Measurements from ENCODE around the gene CCER1. TPM values are rescaled to one million over a fixed set of nuclear protein-coding genes. Genes with fewer than 3 reads are reported as not detected.

The CCER1 gene
- total and polyA plus RNA-seq, 2 donors (not counting 1 experiment from before 2014, with no cell fraction given) = not detected

GRCh38 chr12:90963946-90964345 lies 9.0 kb upstream of the CCER1 start:
- intact Hi-C loops (cut with micrococcal nuclease) = no loop called here
- H3K9me3 Mint-ChIP-seq (ENCODE audit: insufficient read depth) = no peaks in the 10 kb centered on the region
- no peaks in the 10 kb centered on the region for H3K9me3 ChIP-seq (ENCODE audit: control extremely low read depth in 1 of 3, control insufficient read depth in 2 of 3, insufficient read depth in 1 of 3, low read length in 2 of 3)
- ChIA-PET POLR2A (no interaction called here), CTCF (no interaction called here)
- no peaks in the 10 kb centered on the region for H4K20me1 ChIP-seq (ENCODE audit: control insufficient read depth, insufficient read depth, low read length, poor library complexity, severe bottlenecking)
- no peaks in the 10 kb centered on the region for H3K79me2 ChIP-seq (ENCODE audit: control insufficient read depth, insufficient read depth, low read length)
- H3K4me3 Mint-ChIP-seq = no peak overlapping the region
- H3K9ac ChIP-seq (ENCODE audit: low read length) = no peak overlapping the region
- H3K4me1 Mint-ChIP-seq = no peaks in the 10 kb centered on the region
- no peak overlapping the region for H2AFZ ChIP-seq (ENCODE audit: insufficient read depth, low read depth, low read length, poor library complexity, severe bottlenecking)
- DNase-seq (no peak), ATAC-seq (ENCODE audit: low read depth) (no peak)
- H3K27ac Mint-ChIP-seq = no peak overlapping the region
- no CpG with 5 or more reads among the region's 6 CpGs for WGBS (ENCODE audit: insufficient coverage)
- no peak overlapping the region for H3K27ac ChIP-seq (ENCODE audit: low read length in 2 of 2)
- no peak overlapping the region for H3K4me2 ChIP-seq (replicated peaks; ENCODE audit: low read depth, low read length, poor library complexity, severe bottlenecking)
- H3K4me1 ChIP-seq (ENCODE audit: control insufficient read depth in 2 of 2, insufficient read depth in 2 of 2, low read length in 2 of 2) = no peaks in the 10 kb centered on the region
- TF ChIP-seq EZH2 (IDR thresholded peaks at IDR 0.05; ENCODE audit: borderline replicate concordance, insufficient read depth, low read depth, low read length, poor library complexity, severe bottlenecking) (no peak), CTCF (IDR thresholded peaks at IDR 0.05) (no peak)
- peaks cover 3% of the 10 kb centered on the region for H3K27me3 Mint-ChIP-seq
- no peaks in the 10 kb centered on the region for H3K27me3 ChIP-seq (replicated peaks in 1 of 4; ENCODE audit: control extremely low read depth in 1 of 4, control insufficient read depth in 3 of 4, insufficient read depth in 4 of 4, low read length in 3 of 4)
- H3K4me3 ChIP-seq (ENCODE audit: control extremely low read depth in 1 of 5, extremely low read depth in 1 of 5, insufficient read depth in 1 of 5, low read depth in 2 of 5, low read length in 4 of 5) = no peak overlapping the region
- H3K36me3 ChIP-seq (replicated peaks in 1 of 2; ENCODE audit: control extremely low read depth in 1 of 2, control insufficient read depth in 1 of 2, extremely low read depth in 1 of 2, insufficient read depth in 2 of 2, low read length in 1 of 2) = no peaks in the 10 kb centered on the region

GRCh38 chr12:90961154-90961553 lies 6.2 kb upstream of the CCER1 start:
- Histone ChIP-seq H2AFZ (ENCODE audit: insufficient read depth, low read depth, low read length, poor library complexity, severe bottlenecking) (no peak overlapping the region), H3K36me3 (replicated peaks in 1 of 2; ENCODE audit: control extremely low read depth in 1 of 2, control insufficient read depth in 1 of 2, extremely low read depth in 1 of 2, insufficient read depth in 2 of 2, low read length in 1 of 2) (no peaks in the 10 kb centered on the region), H3K27me3 (replicated peaks in 1 of 4; ENCODE audit: control extremely low read depth in 1 of 4, control insufficient read depth in 3 of 4, insufficient read depth in 4 of 4, low read length in 3 of 4) (no peaks in the 10 kb centered on the region), H3K4me3 (ENCODE audit: control extremely low read depth in 1 of 5, extremely low read depth in 1 of 5, insufficient read depth in 1 of 5, low read depth in 2 of 5, low read length in 4 of 5) (no peak overlapping the region), H3K9ac (ENCODE audit: low read length) (no peak overlapping the region), H3K4me2 (replicated peaks; ENCODE audit: low read depth, low read length, poor library complexity, severe bottlenecking) (no peak overlapping the region), H4K20me1 (ENCODE audit: control insufficient read depth, insufficient read depth, low read length, poor library complexity, severe bottlenecking) (no peaks in the 10 kb centered on the region), H3K9me3 (ENCODE audit: control extremely low read depth in 1 of 3, control insufficient read depth in 2 of 3, insufficient read depth in 1 of 3, low read length in 2 of 3) (no peaks in the 10 kb centered on the region), H3K4me1 (ENCODE audit: control insufficient read depth in 2 of 2, insufficient read depth in 2 of 2, low read length in 2 of 2) (no peaks in the 10 kb centered on the region), H3K27ac (ENCODE audit: low read length in 2 of 2) (no peak overlapping the region), H3K79me2 (ENCODE audit: control insufficient read depth, insufficient read depth, low read length) (no peaks in the 10 kb centered on the region)
- CTCF ChIA-PET = interaction anchor here (0.6 to 1.2 kb wide), 2 partner anchors 8 kb away, joined by 3 to 4 read pairs; no protein-coding TSS in a partner anchor
- Mint-ChIP-seq H3K27me3 (no peaks in the 10 kb centered on the region), H3K9me3 (ENCODE audit: insufficient read depth) (no peaks in the 10 kb centered on the region), H3K4me3 (no peak overlapping the region), H3K4me1 (no peaks in the 10 kb centered on the region), H3K27ac (no peak overlapping the region)
- intact Hi-C loops (cut with micrococcal nuclease) = no loop called here
- no peak for TF ChIP-seq CTCF (IDR thresholded peaks at IDR 0.05)
- no peak for TF ChIP-seq EZH2 (IDR thresholded peaks at IDR 0.05; ENCODE audit: borderline replicate concordance, insufficient read depth, low read depth, low read length, poor library complexity, severe bottlenecking)
- WGBS (ENCODE audit: insufficient coverage) = 100% methylated on average over 1 of the region's 4 CpGs
- no peak for ATAC-seq (ENCODE audit: low read depth)
- DNase-seq = no peak
- POLR2A ChIA-PET = no interaction called here

All from B cell (primary cell).